ENCODE data around the gene D2HGDH. TPM values are rescaled to one million over a fixed set of nuclear protein-coding genes. Genes with fewer than 3 reads are reported as not detected.
A peak's percentile ranks its signal among the peaks of the same experiment; 100 is the strongest.

Gene D2HGDH
- total and polyA plus RNA-seq, 2 of the 13 experiments (the other 11 are each of a cell fraction or from before 2014, with no cell fraction given) = 19.2 to 20.3 TPM

- TF ChIP-seq ZBTB40 (IDR thresholded peaks at IDR 0.05) (no peak), ZBTB40 (CRISPR knock-in tag; IDR thresholded peaks at IDR 0.05) (peak; percentile 87), ZHX1 (CRISPR knock-in tag; IDR thresholded peaks at IDR 0.05; ENCODE audit: low read depth) (peak; percentile 89), MIER3 (CRISPR knock-in tag; IDR thresholded peaks at IDR 0.05; ENCODE audit: borderline replicate concordance) (peak; percentile 90; the same call in 1 of the 2 replicates), AHR (CRISPR knock-in tag; IDR thresholded peaks at IDR 0.05) (peak; percentile 65; the same call in 1 of the 2 replicates), ZNF343 (CRISPR knock-in tag; IDR thresholded peaks at IDR 0.05) (peak; percentile 95), SOX5 (CRISPR knock-in tag; IDR thresholded peaks at IDR 0.05; ENCODE audit: borderline replicate concordance) (peak; percentile 66; the same call in 1 of the 2 replicates), TBL1XR1 (IDR thresholded peaks at IDR 0.05; ENCODE audit: borderline replicate concordance, low read length, partially characterized antibody) (no peak), ZNF329 (CRISPR knock-in tag; IDR thresholded peaks at IDR 0.05; ENCODE audit: low read depth) (no peak), TEF (CRISPR knock-in tag; IDR thresholded peaks at IDR 0.05) (peak; percentile 83), MTF2 (CRISPR knock-in tag; IDR thresholded peaks at IDR 0.05; ENCODE audit: borderline replicate concordance) (peak; percentile 81), ZNF713 (CRISPR knock-in tag; IDR thresholded peaks at IDR 0.05) (no peak), SRSF9 (IDR thresholded peaks at IDR 0.05; ENCODE audit: borderline replicate concordance, insufficient read depth, low read depth, low read length, poor library complexity, severe bottlenecking) (no peak)
These were observed 74.4 kb downstream of the D2HGDH start, which contains the start of gene NEU4 (continued) for GRCh38 chr2:241808721-241809382.

Data from HepG2 (cell line).